ENCODE measurements around the gene ATF6.

The ATF6 gene

DNA sequence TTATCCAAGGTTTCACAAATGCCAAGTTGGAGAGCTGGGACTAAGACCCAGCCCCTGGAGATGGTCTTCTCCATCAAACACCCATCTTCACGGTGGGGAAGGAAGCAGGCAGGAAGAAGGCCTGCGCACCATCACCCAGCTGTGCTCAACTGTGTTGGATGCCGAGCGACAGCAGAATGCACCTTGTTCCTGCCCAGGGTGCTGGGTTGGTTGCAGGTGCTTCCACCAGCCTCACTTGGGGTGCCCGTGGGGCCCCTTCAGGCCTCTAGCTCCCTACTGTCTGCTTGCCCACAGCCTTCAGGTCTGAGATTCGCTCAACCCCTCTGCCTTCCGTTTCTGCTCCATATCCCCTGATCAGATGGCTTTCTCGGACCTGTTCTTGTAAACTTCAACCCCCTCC lies 215.0 kb downstream of the ATF6 start:
- in situ Hi-C loops (cut with MboI; ENCODE audit: low sequenced_read_pairs) = no loop called here
- DNase-seq (ENCODE audit: low spot score in 2 of 2) = no peak
- Histone ChIP-seq H3K27me3 (ENCODE audit: low read depth) (peaks cover 5% of the 10 kb centered on the region; the same call in 1 of the 2 replicates), H3K36me3 (replicated peaks) (no peaks in the 10 kb centered on the region), H3K9me3 (no peaks in the 10 kb centered on the region), H3K4me3 (no peak overlapping the region), H3K4me1 (no peaks in the 10 kb centered on the region)

- in situ Hi-C loops (cut with MboI; ENCODE audit: low sequenced_read_pairs) = no loop called here
- no peak for DNase-seq (ENCODE audit: low spot score in 2 of 2)
These were observed 215.8 kb downstream of the ATF6 start for GRCh38 chr1:161981735-161982506.

DNA sequence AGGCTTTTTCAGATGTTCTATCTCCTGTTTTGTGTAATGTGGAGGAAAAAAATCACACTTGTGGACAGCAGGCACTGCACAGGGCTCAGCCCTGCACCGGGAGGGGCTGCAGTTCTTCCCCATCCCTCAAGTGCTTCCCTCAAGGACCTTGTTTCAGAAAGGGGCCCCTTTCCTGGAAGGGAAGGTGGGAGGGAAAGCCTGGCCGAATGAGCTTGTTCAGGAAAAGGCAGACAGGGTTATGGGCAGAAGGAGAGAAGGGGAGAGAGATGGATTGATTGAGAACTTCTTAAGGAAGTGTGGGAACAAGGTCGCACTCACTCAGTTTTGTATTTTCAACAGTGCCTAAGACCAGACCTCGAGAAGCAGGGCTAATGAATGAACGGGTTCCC lies 216.4 kb downstream of the ATF6 start:
- H3K9me3 ChIP-seq = no peaks in the 10 kb centered on the region
- H3K36me3 ChIP-seq (replicated peaks) = no peaks in the 10 kb centered on the region
- H3K4me3 ChIP-seq = no peak overlapping the region
- H3K4me1 ChIP-seq = no peaks in the 10 kb centered on the region
- H3K27me3 ChIP-seq (ENCODE audit: low read depth) = peaks cover 5% of the 10 kb centered on the region; the same call in 1 of the 2 replicates
- in situ Hi-C loops (cut with MboI; ENCODE audit: low sequenced_read_pairs) = no loop called here
- no peak for DNase-seq (ENCODE audit: low spot score in 2 of 2)

More at GRCh38 chr1:161981735-161982506, 215.8 kb downstream of the ATF6 start:
- Histone ChIP-seq H3K4me1 (no peaks in the 10 kb centered on the region), H3K9me3 (no peaks in the 10 kb centered on the region), H3K4me3 (no peak overlapping the region), H3K36me3 (replicated peaks) (no peaks in the 10 kb centered on the region), H3K27me3 (ENCODE audit: low read depth) (peaks cover 5% of the 10 kb centered on the region; the same call in 1 of the 2 replicates)

GRCh38 chr1:161982917-161983316 lies 216.8 kb downstream of the ATF6 start:
- Histone ChIP-seq H3K36me3 (replicated peaks) (no peaks in the 10 kb centered on the region), H3K9me3 (no peaks in the 10 kb centered on the region), H3K27me3 (ENCODE audit: low read depth) (peaks cover 5% of the 10 kb centered on the region; the same call in 1 of the 2 replicates), H3K4me3 (no peak overlapping the region), H3K4me1 (no peaks in the 10 kb centered on the region)
- in situ Hi-C loops (cut with MboI; ENCODE audit: low sequenced_read_pairs) = no loop called here
- no peak for DNase-seq (ENCODE audit: low spot score in 2 of 2)

GRCh38 chr1:161983725-161984124 lies 217.6 kb downstream of the ATF6 start:
- H3K9me3 ChIP-seq = no peaks in the 10 kb centered on the region
- DNase-seq (ENCODE audit: low spot score in 2 of 2) = no peak
- no peaks in the 10 kb centered on the region for H3K4me1 ChIP-seq
- H3K4me3 ChIP-seq = no peak overlapping the region
- in situ Hi-C loops (cut with MboI; ENCODE audit: low sequenced_read_pairs) = no loop called here
- peaks cover 5% of the 10 kb centered on the region; the same call in 1 of the 2 replicates for H3K27me3 ChIP-seq (ENCODE audit: low read depth)
- no peaks in the 10 kb centered on the region for H3K36me3 ChIP-seq (replicated peaks)

- in situ Hi-C loops (cut with MboI; ENCODE audit: low sequenced_read_pairs) = no loop called here
- DNase-seq (ENCODE audit: low spot score in 2 of 2) = no peak
- no peaks in the 10 kb centered on the region for H3K36me3 ChIP-seq (replicated peaks)
- H3K4me1 ChIP-seq = no peaks in the 10 kb centered on the region
- H3K9me3 ChIP-seq = no peaks in the 10 kb centered on the region
- H3K4me3 ChIP-seq = no peak overlapping the region
- H3K27me3 ChIP-seq (ENCODE audit: low read depth) = no peaks in the 10 kb centered on the region
These were observed 219.2 kb downstream of the ATF6 start for GRCh38 chr1:161985301-161985822.

- H3K36me3 ChIP-seq (replicated peaks) = no peaks in the 10 kb centered on the region
- H3K9me3 ChIP-seq = no peaks in the 10 kb centered on the region
- H3K4me3 ChIP-seq = no peak overlapping the region
- H3K4me1 ChIP-seq = no peaks in the 10 kb centered on the region
- in situ Hi-C loops (cut with MboI; ENCODE audit: low sequenced_read_pairs) = no loop called here
- no peak for DNase-seq (ENCODE audit: low spot score in 2 of 2)
- H3K27me3 ChIP-seq (ENCODE audit: low read depth) = no peaks in the 10 kb centered on the region
These were observed 220.2 kb downstream of the ATF6 start for GRCh38 chr1:161986328-161986727.

DNA sequence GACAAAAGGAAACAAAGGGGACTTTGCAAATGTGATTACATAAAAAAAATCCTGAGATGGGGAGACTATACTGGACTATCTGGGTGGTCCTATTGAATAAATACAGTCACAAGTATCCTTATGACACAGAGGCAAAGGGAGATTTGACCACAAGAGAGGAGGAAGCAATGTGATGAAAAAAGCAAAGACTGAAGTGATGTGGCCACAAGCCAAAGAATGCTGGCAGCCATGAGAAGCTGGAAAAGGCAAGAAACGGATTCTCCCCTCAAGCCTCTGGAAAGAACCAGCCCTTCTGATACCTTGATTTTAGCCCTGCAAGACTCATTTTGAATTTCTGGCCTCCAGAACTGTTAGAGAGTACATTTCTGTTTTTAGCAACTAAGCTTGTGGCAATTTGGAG lies 221.2 kb downstream of the ATF6 start:
- DNase-seq (ENCODE audit: low spot score in 2 of 2) = no peak
- no peaks in the 10 kb centered on the region for H3K4me1 ChIP-seq
- no peaks in the 10 kb centered on the region for H3K36me3 ChIP-seq (replicated peaks)
- no peak overlapping the region for H3K4me3 ChIP-seq
- no peaks in the 10 kb centered on the region for H3K27me3 ChIP-seq (ENCODE audit: low read depth)
- no peaks in the 10 kb centered on the region; the same call in 1 of the 2 replicates for H3K9me3 ChIP-seq
- in situ Hi-C loops (cut with MboI; ENCODE audit: low sequenced_read_pairs) = no loop called here

GRCh38 chr1:161987872-161988271 lies 221.8 kb downstream of the ATF6 start:
- Histone ChIP-seq H3K9me3 (no peaks in the 10 kb centered on the region; the same call in 1 of the 2 replicates), H3K27me3 (ENCODE audit: low read depth) (no peaks in the 10 kb centered on the region), H3K4me3 (no peak overlapping the region), H3K4me1 (no peaks in the 10 kb centered on the region), H3K36me3 (replicated peaks) (no peaks in the 10 kb centered on the region)
- DNase-seq (ENCODE audit: low spot score in 2 of 2) = no peak
- in situ Hi-C loops (cut with MboI; ENCODE audit: low sequenced_read_pairs) = no loop called here

GRCh38 chr1:161988413-161988812 lies 222.3 kb downstream of the ATF6 start:
- in situ Hi-C loops (cut with MboI; ENCODE audit: low sequenced_read_pairs) = no loop called here
- Histone ChIP-seq H3K27me3 (ENCODE audit: low read depth) (no peaks in the 10 kb centered on the region), H3K4me1 (no peaks in the 10 kb centered on the region), H3K4me3 (no peak overlapping the region), H3K36me3 (replicated peaks) (no peaks in the 10 kb centered on the region), H3K9me3 (no peaks in the 10 kb centered on the region; the same call in 1 of the 2 replicates)
- DNase-seq (ENCODE audit: low spot score in 2 of 2) = no peak

- DNase-seq (ENCODE audit: low spot score in 2 of 2) = no peak
- in situ Hi-C loops (cut with MboI; ENCODE audit: low sequenced_read_pairs) = no loop called here
These were observed 223.0 kb downstream of the ATF6 start for GRCh38 chr1:161989108-161989507.

GRCh38 chr1:161989786-161990185 lies 223.7 kb downstream of the ATF6 start:
- no peaks in the 10 kb centered on the region; the same call in 1 of the 2 replicates for H3K9me3 ChIP-seq
- in situ Hi-C loops (cut with MboI; ENCODE audit: low sequenced_read_pairs) = no loop called here
- no peak overlapping the region for H3K4me3 ChIP-seq
- H3K36me3 ChIP-seq (replicated peaks) = no peaks in the 10 kb centered on the region
- H3K4me1 ChIP-seq = no peaks in the 10 kb centered on the region
- no peaks in the 10 kb centered on the region for H3K27me3 ChIP-seq (ENCODE audit: low read depth)
- no peak for DNase-seq (ENCODE audit: low spot score in 2 of 2)

More at GRCh38 chr1:161989108-161989507, 223.0 kb downstream of the ATF6 start:
- Histone ChIP-seq H3K4me3 (no peak overlapping the region), H3K9me3 (no peaks in the 10 kb centered on the region; the same call in 1 of the 2 replicates), H3K4me1 (no peaks in the 10 kb centered on the region), H3K27me3 (ENCODE audit: low read depth) (no peaks in the 10 kb centered on the region), H3K36me3 (replicated peaks) (no peaks in the 10 kb centered on the region)

DNA sequence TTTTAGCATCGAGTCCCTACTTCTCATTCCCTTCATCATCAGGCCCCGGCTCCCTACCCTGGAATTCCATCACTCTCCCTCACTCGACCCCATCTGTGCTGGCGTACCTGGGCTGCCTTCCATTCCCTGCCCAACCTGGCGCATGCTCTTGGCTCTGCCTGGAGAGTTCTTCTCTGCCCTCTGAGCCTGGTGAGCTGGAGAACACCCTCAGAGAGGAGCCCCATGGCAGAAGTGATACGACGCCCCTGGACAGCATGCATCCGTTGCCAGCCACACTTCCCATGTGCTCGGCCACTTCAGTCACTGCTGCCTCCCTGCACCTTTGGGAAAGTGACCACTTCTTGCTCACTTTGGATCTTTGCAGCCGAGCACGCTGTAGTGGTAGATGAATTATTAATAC lies 227.5 kb downstream of the ATF6 start:
- in situ Hi-C loops (cut with MboI; ENCODE audit: low sequenced_read_pairs) = no loop called here
- Histone ChIP-seq H3K4me3 (no peak overlapping the region), H3K4me1 (no peaks in the 10 kb centered on the region), H3K36me3 (replicated peaks) (no peaks in the 10 kb centered on the region), H3K27me3 (ENCODE audit: low read depth) (no peaks in the 10 kb centered on the region), H3K9me3 (no peaks in the 10 kb centered on the region; the same call in 1 of the 2 replicates)
- DNase-seq (ENCODE audit: low spot score in 2 of 2) = no peak

- no peaks in the 10 kb centered on the region for H3K4me1 ChIP-seq
- H3K36me3 ChIP-seq (replicated peaks) = no peaks in the 10 kb centered on the region
- no peaks in the 10 kb centered on the region for H3K27me3 ChIP-seq (ENCODE audit: low read depth)
- no peak overlapping the region for H3K4me3 ChIP-seq
- H3K9me3 ChIP-seq = no peaks in the 10 kb centered on the region; the same call in 1 of the 2 replicates
- DNase-seq (ENCODE audit: low spot score in 2 of 2) = no peak
- in situ Hi-C loops (cut with MboI; ENCODE audit: low sequenced_read_pairs) = no loop called here
These were observed 228.1 kb downstream of the ATF6 start for GRCh38 chr1:161994175-161994668.
